Gastroesophageal sphincter (tissue), 4 donors: ENCODE measurements around the gene MRPS22. TPM values are rescaled to one million over a fixed set of nuclear protein-coding genes. Genes with fewer than 3 reads are reported as not detected.

Experiments used
- ATAC-seq: fragments of 150-250 bp; one replicate; pipeline ENCODE4 v1.9.1; 2016; ENCODE audit warnings: mild to moderate bottlenecking, moderate library complexity
- H3K27ac ChIP-seq, 4 donors: fragments of 200-600 bp; sonication (generic) in 3 of 4; 1 replicate in 3 of 4; 2 replicates in 1 of 4; pipeline ENCODE4 v1.5.1; 2016 to 2019
- H3K27me3 ChIP-seq: fragments of 200-600 bp; sonication (generic); one replicate; pipeline ENCODE4 v1.5.1; 2019
- H3K36me3 ChIP-seq, 2 donors: fragments of 200-600 bp; sonication (generic); one replicate each; pipeline ENCODE4 v1.5.1; 2019; ENCODE audit warnings: control low read depth in 1 of 2
- H3K4me1 ChIP-seq, 3 donors: fragments of 200-600 bp; sonication (generic); 1 replicate in 2 of 3; 2 replicates in 1 of 3; pipeline ENCODE4 v1.5.1; 2016 to 2019; ENCODE audit warnings: control low read depth in 2 of 3
- H3K4me3 ChIP-seq, 2 donors: fragments of 200-600 bp; sonication (generic); one replicate each; pipeline ENCODE4 v1.5.1; 2019; ENCODE audit warnings: mild to moderate bottlenecking in 1 of 2, moderate library complexity in 1 of 2
- H3K9me3 ChIP-seq, 3 donors: fragments of 200-600 bp; sonication (generic); one replicate each; pipeline ENCODE4 v1.5.1; 2017 to 2019; ENCODE audit warnings: control low read depth in 2 of 3
- CTCF ChIP-seq, 4 experiments: fragments of 200-600 bp in 2 of 4; fragments of 450-650 bp in 2 of 4; sonication (generic) in 1 of 4; IDR thresholded peaks; one replicate each; pipeline ENCODE4 v1.5.1; 2017 to 2019; ENCODE audit warnings: antibody characterized with exemption in 4 of 4, mild to moderate bottlenecking in 2 of 4, moderate library complexity in 2 of 4
- EP300 ChIP-seq: sonication (generic); formaldehyde crosslinking; IDR thresholded peaks from one replicate; pipeline ENCODE4 v1.6.1; 2017; ENCODE audit warnings: antibody characterized with exemption, mild to moderate bottlenecking
- POLR2A ChIP-seq, 2 donors: fragments of 450-650 bp; IDR thresholded peaks; one replicate each; pipeline ENCODE4 v1.6.1; 2017; ENCODE audit warnings: antibody characterized with exemption in 2 of 2, mild to moderate bottlenecking in 2 of 2, moderate library complexity in 1 of 2
- POLR2AphosphoS5 ChIP-seq: sonication (generic); formaldehyde crosslinking; IDR thresholded peaks from one replicate; pipeline ENCODE4 v1.6.1; 2017; ENCODE audit warnings: antibody characterized with exemption
- WGBS, 2 donors: methylation state at CpG; one replicate each; pipeline ENCODE4 v1.1.5; 2018; ENCODE audit warnings: low coverage in 1 of 2; 5-methylcytosine and 5-hydroxymethylcytosine counted together
- total RNA-seq, 4 donors: library from RNA; depleted of rRNA; stranded (reverse); fragments of >200 nt; gene quantifications; one replicate each; pipeline ENCODE4 v1.1.0, GENCODE V29; 2016

The MRPS22 gene
- total RNA-seq, 4 donors from 2014 or later: 52.6 to 68.8 (median 56.6) TPM

- no peak for ATAC-seq
- TF ChIP-seq EP300 (no peak), POLR2A (IDR thresholded peaks at IDR 0.05) (no peak), CTCF (IDR thresholded peaks at IDR 0.05) (no peak), POLR2AphosphoS5 (no peak)
- H3K9me3 ChIP-seq: no peaks in the 10 kb centered on the region
- no peaks in the 10 kb centered on the region for H3K4me1 ChIP-seq
- H3K27me3 ChIP-seq: peaks cover 45% of the 10 kb centered on the region
- H3K27ac ChIP-seq: no peak overlapping the region
- no peak overlapping the region for H3K4me3 ChIP-seq
- no peaks in the 10 kb centered on the region for H3K36me3 ChIP-seq
- 34 to 53% methylated on average over 3 to 8 of the region's 10 CpGs for WGBS, 2 donors
These were observed 24.1 kb upstream of the MRPS22 start for GRCh38 chr3:139319428-139320402.

GRCh38 chr3:139320551-139321309 is 23.1 kb upstream of the MRPS22 start:
- no peaks in the 10 kb centered on the region for H3K36me3 ChIP-seq
- no peak overlapping the region for H3K27ac ChIP-seq
- H3K4me1 ChIP-seq: no peaks in the 10 kb centered on the region
- peaks cover 43% of the 10 kb centered on the region for H3K27me3 ChIP-seq
- TF ChIP-seq CTCF (IDR thresholded peaks at IDR 0.05) (no peak), POLR2A (IDR thresholded peaks at IDR 0.05) (no peak), EP300 (no peak), POLR2AphosphoS5 (no peak)
- 42 to 76% methylated on average over 1 to 3 of the region's 8 CpGs for WGBS, 2 donors
- no peak overlapping the region for H3K4me3 ChIP-seq
- H3K9me3 ChIP-seq: no peaks in the 10 kb centered on the region
- ATAC-seq: no peak

- WGBS, 2 donors: 57 to 72% methylated on average over 4 of the region's 5 CpGs
- Histone ChIP-seq H3K27ac (no peak overlapping the region), H3K9me3 (no peaks in the 10 kb centered on the region), H3K36me3 (no peaks in the 10 kb centered on the region), H3K4me1 (no peaks in the 10 kb centered on the region), H3K4me3 (no peak overlapping the region), H3K27me3 (peaks cover 33% of the 10 kb centered on the region)
- no peak for ATAC-seq
- no peak for TF ChIP-seq POLR2A (IDR thresholded peaks at IDR 0.05)
- no peak for TF ChIP-seq POLR2AphosphoS5
- TF ChIP-seq CTCF (IDR thresholded peaks at IDR 0.05): no peak
- TF ChIP-seq EP300: no peak
These were observed 21.5 kb upstream of the MRPS22 start for GRCh38 chr3:139322346-139322745.

GRCh38 chr3:139323146-139323545 is 20.7 kb upstream of the MRPS22 start:
- Histone ChIP-seq H3K4me3 (no peak overlapping the region), H3K27me3 (peaks cover 25% of the 10 kb centered on the region), H3K9me3 (no peaks in the 10 kb centered on the region), H3K36me3 (no peaks in the 10 kb centered on the region), H3K27ac (no peak overlapping the region), H3K4me1 (no peaks in the 10 kb centered on the region)
- WGBS, 2 donors: 75 to 88% methylated on average over 2 to 3 of the region's 7 CpGs
- no peak for ATAC-seq
- no peak for TF ChIP-seq POLR2A (IDR thresholded peaks at IDR 0.05)
- no peak for TF ChIP-seq POLR2AphosphoS5
- TF ChIP-seq EP300: no peak

- 50% methylated on average over 2 of the region's 5 CpGs; no CpG with 5 or more reads in 1 of the 2 donors for WGBS, 2 donors
- peaks cover 26% of the 10 kb centered on the region for H3K27me3 ChIP-seq
- no peak overlapping the region for H3K4me3 ChIP-seq
- no peak for TF ChIP-seq CTCF (IDR thresholded peaks at IDR 0.05)
- TF ChIP-seq POLR2A (IDR thresholded peaks at IDR 0.05): no peak
- no peak for TF ChIP-seq EP300
- no peak for TF ChIP-seq POLR2AphosphoS5
- H3K4me1 ChIP-seq: peaks cover 0 to 6% (median 0%) of the 10 kb centered on the region in 3 donors
- no peaks in the 10 kb centered on the region for H3K36me3 ChIP-seq
- no peak overlapping the region for H3K27ac ChIP-seq
- ATAC-seq: no peak
- H3K9me3 ChIP-seq: no peaks in the 10 kb centered on the region
These were observed 19.4 kb upstream of the MRPS22 start for GRCh38 chr3:139324456-139324855.
